Measurements from ENCODE around the gene CAPZA3.

Gene CAPZA3

DNA sequence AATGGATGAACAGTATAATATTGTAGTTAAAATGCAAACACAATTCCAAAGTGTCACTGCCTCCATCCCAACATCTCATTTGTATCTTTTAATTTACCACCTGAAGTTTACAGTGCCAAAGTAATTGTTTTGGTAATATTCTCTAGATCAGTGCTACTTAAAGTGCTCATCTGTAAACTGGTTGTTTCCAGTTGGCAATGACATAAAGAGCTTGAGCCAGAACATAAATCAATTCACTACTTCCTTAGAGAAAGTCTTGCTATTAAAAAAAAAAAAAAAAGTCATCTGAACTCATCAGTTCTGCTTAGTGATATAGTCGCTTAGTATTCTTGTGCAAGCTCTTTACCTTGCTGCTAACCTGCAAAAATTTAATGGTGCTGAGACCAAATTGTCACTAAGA is 16.5 kb upstream of the CAPZA3 start:
- no peak overlapping the region for H2AFZ ChIP-seq (ENCODE audit: low read depth, low read length, severe bottlenecking)
- H3K79me2 ChIP-seq (ENCODE audit: insufficient read depth, low read length), result no peaks in the 10 kb centered on the region
- no peaks in the 10 kb centered on the region for H3K27me3 ChIP-seq (ENCODE audit: low read length)
- H3K9me3 ChIP-seq (ENCODE audit: insufficient read depth, low read length), result no peaks in the 10 kb centered on the region
- H4K20me1 ChIP-seq (ENCODE audit: low read depth, low read length), result no peaks in the 10 kb centered on the region
- no peak overlapping the region for H3K27ac ChIP-seq (ENCODE audit: low read depth, low read length)
- H3F3A ChIP-seq (ENCODE audit: insufficient read depth), result no peaks in the 10 kb centered on the region
- H3K36me3 ChIP-seq (ENCODE audit: low read length), result no peaks in the 10 kb centered on the region
- no peak overlapping the region for H3K9ac ChIP-seq (ENCODE audit: low read length)
- H3K4me3 ChIP-seq (ENCODE audit: insufficient read depth, low read length, poor library complexity, severe bottlenecking), result no peak overlapping the region
- TF ChIP-seq CTCF (IDR thresholded peaks at IDR 0.05; ENCODE audit: insufficient read depth, low read length, poor library complexity, severe bottlenecking), result no peak
- no peak for TF ChIP-seq EZH2phosphoT487 (conservative IDR thresholded peaks at IDR 0.05; ENCODE audit: low read length)
- no peak overlapping the region for H3K4me2 ChIP-seq (ENCODE audit: low read depth, low read length, poor library complexity, severe bottlenecking)
- H3K9me2 ChIP-seq (replicated peaks; ENCODE audit: insufficient read depth, low read length), result no peaks in the 10 kb centered on the region

GRCh38 chr12:18723752-18724151 is 14.2 kb upstream of the CAPZA3 start:
- Histone ChIP-seq H2AFZ (ENCODE audit: low read depth, low read length, severe bottlenecking) (no peak overlapping the region), H4K20me1 (ENCODE audit: low read depth, low read length) (no peaks in the 10 kb centered on the region), H3K9ac (ENCODE audit: low read length) (no peak overlapping the region), H3K9me3 (ENCODE audit: insufficient read depth, low read length) (no peaks in the 10 kb centered on the region), H3K4me2 (ENCODE audit: low read depth, low read length, poor library complexity, severe bottlenecking) (no peak overlapping the region), H3K36me3 (ENCODE audit: low read length) (no peaks in the 10 kb centered on the region), H3F3A (ENCODE audit: insufficient read depth) (no peaks in the 10 kb centered on the region), H3K9me2 (replicated peaks; ENCODE audit: insufficient read depth, low read length) (no peaks in the 10 kb centered on the region), H3K27me3 (ENCODE audit: low read length) (no peaks in the 10 kb centered on the region), H3K27ac (ENCODE audit: low read depth, low read length) (no peak overlapping the region), H3K4me3 (ENCODE audit: insufficient read depth, low read length, poor library complexity, severe bottlenecking) (no peak overlapping the region), H3K79me2 (ENCODE audit: insufficient read depth, low read length) (no peaks in the 10 kb centered on the region)
- no peak for TF ChIP-seq CTCF (IDR thresholded peaks at IDR 0.05; ENCODE audit: insufficient read depth, low read length, poor library complexity, severe bottlenecking)
- TF ChIP-seq EZH2phosphoT487 (conservative IDR thresholded peaks at IDR 0.05; ENCODE audit: low read length), result no peak

GRCh38 chr12:18731156-18731555 is 6.8 kb upstream of the CAPZA3 start:
- Histone ChIP-seq H3K4me3 (ENCODE audit: insufficient read depth, low read length, poor library complexity, severe bottlenecking) (no peak overlapping the region), H2AFZ (ENCODE audit: low read depth, low read length, severe bottlenecking) (no peak overlapping the region), H3K27ac (ENCODE audit: low read depth, low read length) (no peak overlapping the region), H3K36me3 (ENCODE audit: low read length) (no peaks in the 10 kb centered on the region), H3F3A (ENCODE audit: insufficient read depth) (no peaks in the 10 kb centered on the region), H3K79me2 (ENCODE audit: insufficient read depth, low read length) (no peaks in the 10 kb centered on the region), H3K9me2 (replicated peaks; ENCODE audit: insufficient read depth, low read length) (no peaks in the 10 kb centered on the region), H3K9me3 (ENCODE audit: insufficient read depth, low read length) (peaks cover 5% of the 10 kb centered on the region; the same call in 1 of the 2 replicates), H4K20me1 (ENCODE audit: low read depth, low read length) (no peaks in the 10 kb centered on the region), H3K27me3 (ENCODE audit: low read length) (no peaks in the 10 kb centered on the region), H3K9ac (ENCODE audit: low read length) (no peak overlapping the region), H3K4me2 (ENCODE audit: low read depth, low read length, poor library complexity, severe bottlenecking) (no peak overlapping the region)
- TF ChIP-seq CTCF (IDR thresholded peaks at IDR 0.05; ENCODE audit: insufficient read depth, low read length, poor library complexity, severe bottlenecking) (no peak), EZH2phosphoT487 (conservative IDR thresholded peaks at IDR 0.05; ENCODE audit: low read length) (no peak)
